HEK293 (cell line): ENCODE data around the gene SLC25A1.
A peak's percentile ranks its signal among the peaks of the same experiment; 100 is the strongest.

Experiments used
- CTCF ChIA-PET: fragments of 350-600 bp; formaldehyde crosslinking; extraction: SDS; loops from one replicate; lab custom pipeline; 2021; ENCODE audit warnings: antibody characterized with exemption; lab: Yijun Ruan, JAX
- POLR2A ChIA-PET: fragments of 300-600 bp; formaldehyde crosslinking; extraction: SDS; loops from one replicate; lab custom pipeline; 2020; ENCODE audit warnings: antibody characterized with exemption, inconsistent platforms; lab: Yijun Ruan, JAX
- H3K27ac ChIP-seq: fragments of 200-500 bp; sonication (Bioruptor generic); 2 replicates; pipeline ENCODE4 v1.5.1; 2014; ENCODE audit warnings: low read depth, low read length, control low read depth, inconsistent platforms; ENCODE audit errors: extremely low read depth
- H3K36me3 ChIP-seq, 2 experiments: fragments of 200-500 bp in 1 of 2; sonication (Bioruptor generic) in 1 of 2; 1 replicate in 1 of 2; 2 replicates in 1 of 2; pipeline ENCODE4 v1.5.1; 2014 to 2017; ENCODE audit warnings: inconsistent platforms in 2 of 2, low read length in 2 of 2; ENCODE audit not compliant: control insufficient read depth in 2 of 2, insufficient read depth in 1 of 2
- H3K4me1 ChIP-seq: fragments of 200-500 bp; sonication (Bioruptor generic); 2 replicates; pipeline ENCODE4 v1.5.1; 2014; ENCODE audit warnings: mild to moderate bottlenecking, low read length, inconsistent platforms; ENCODE audit not compliant: control insufficient read depth, insufficient read depth
- H3K4me3 ChIP-seq: 2 replicates; pipeline ENCODE4 v1.5.1; 2011; ENCODE audit warnings: low read depth, mild to moderate bottlenecking, control low read depth, low read length, moderate library complexity
- H3K9me3 ChIP-seq: fragments of 200-500 bp; sonication (Bioruptor generic); 2 replicates; pipeline ENCODE4 v1.5.1; 2014; ENCODE audit warnings: low read depth, low read length, inconsistent platforms; ENCODE audit not compliant: control insufficient read depth, insufficient read depth
- BCL11B ChIP-seq: fragments of 450-650 bp; formaldehyde crosslinking; IDR thresholded peaks from 2 replicates; pipeline ENCODE4 v1.5.1; 2016; ENCODE audit warnings: low read depth, missing biosample characterization, missing genetic modification characterization
- EGR2 ChIP-seq: fragments of 450-650 bp; formaldehyde crosslinking; IDR thresholded peaks from 2 replicates; pipeline ENCODE4 v1.5.1; 2016; ENCODE audit warnings: low read depth, missing biosample characterization, missing genetic modification characterization
- KLF10 ChIP-seq: fragments of 450-650 bp; IDR thresholded peaks from 2 replicates; pipeline ENCODE4 v1.5.1; 2018; ENCODE audit warnings: missing biosample characterization, mild to moderate bottlenecking, missing genetic modification characterization
- OSR2 ChIP-seq: fragments of 450-650 bp; formaldehyde crosslinking; IDR thresholded peaks from 2 replicates; pipeline ENCODE4 v1.5.1; 2016; ENCODE audit warnings: missing biosample characterization, missing genetic modification characterization
- TRIM28 ChIP-seq: IDR thresholded peaks from 2 replicates; pipeline ENCODE4 v1.6.1; 2011; ENCODE audit warnings: low read length, control low read depth, borderline replicate concordance
- YY1 ChIP-seq: fragments of 450-650 bp; formaldehyde crosslinking; IDR thresholded peaks from 2 replicates; pipeline ENCODE4 v1.5.1; 2018; ENCODE audit warnings: missing biosample characterization, missing genetic modification characterization
- ZNF140 ChIP-seq: fragments of 450-650 bp; formaldehyde crosslinking; IDR thresholded peaks from 2 replicates; pipeline ENCODE4 v1.5.1; 2016; ENCODE audit warnings: missing biosample characterization, missing genetic modification characterization
- ZNF146 ChIP-seq: fragments of 450-650 bp; formaldehyde crosslinking; IDR thresholded peaks from 2 replicates; pipeline ENCODE4 v1.5.1; 2016; ENCODE audit warnings: missing biosample characterization, missing genetic modification characterization
- ZNF16 ChIP-seq: fragments of 450-650 bp; formaldehyde crosslinking; IDR thresholded peaks from 2 replicates; pipeline ENCODE4 v1.5.1; 2016; ENCODE audit warnings: low read depth, missing biosample characterization, missing genetic modification characterization
- ZNF19 ChIP-seq: fragments of 450-650 bp; formaldehyde crosslinking; IDR thresholded peaks from 2 replicates; pipeline ENCODE4; 2016; ENCODE audit warnings: missing biosample characterization, missing genetic modification characterization, low read depth
- ZNF2 ChIP-seq: fragments of 450-650 bp; formaldehyde crosslinking; IDR thresholded peaks from 2 replicates; pipeline ENCODE4 v1.5.1; 2016; ENCODE audit warnings: missing biosample characterization, missing genetic modification characterization
- ZNF214 ChIP-seq: fragments of 450-650 bp; formaldehyde crosslinking; IDR thresholded peaks from 2 replicates; pipeline ENCODE4 v1.5.1; 2017; ENCODE audit warnings: missing biosample characterization, mild to moderate bottlenecking, missing genetic modification characterization, borderline replicate concordance
- ZNF223 ChIP-seq: fragments of 450-650 bp; formaldehyde crosslinking; IDR thresholded peaks from 2 replicates; pipeline ENCODE4 v1.5.1; 2016; ENCODE audit warnings: missing biosample characterization, missing genetic modification characterization
- ZNF239 ChIP-seq: fragments of 450-650 bp; formaldehyde crosslinking; IDR thresholded peaks from 2 replicates; pipeline ENCODE4 v1.5.1; 2016; ENCODE audit warnings: missing biosample characterization, missing genetic modification characterization
- ZNF302 ChIP-seq: fragments of 450-650 bp; formaldehyde crosslinking; IDR thresholded peaks from 2 replicates; pipeline ENCODE4 v1.5.1; 2016; ENCODE audit warnings: missing biosample characterization, missing genetic modification characterization, low read depth
- ZNF501 ChIP-seq: fragments of 450-650 bp; formaldehyde crosslinking; IDR thresholded peaks from 2 replicates; pipeline ENCODE4 v1.5.1; 2016; ENCODE audit warnings: missing biosample characterization, missing genetic modification characterization
- ZNF629 ChIP-seq: fragments of 450-650 bp; formaldehyde crosslinking; IDR thresholded peaks from 2 replicates; pipeline ENCODE4 v1.5.1; 2017; ENCODE audit warnings: missing biosample characterization, missing genetic modification characterization
- ZNF654 ChIP-seq: fragments of 450-650 bp; formaldehyde crosslinking; IDR thresholded peaks from 2 replicates; pipeline ENCODE4 v1.5.1; 2016; ENCODE audit warnings: low read depth, missing biosample characterization, missing genetic modification characterization
- ZNF670 ChIP-seq: fragments of 450-650 bp; formaldehyde crosslinking; IDR thresholded peaks from 2 replicates; pipeline ENCODE4 v1.5.1; 2016; ENCODE audit warnings: missing biosample characterization, missing genetic modification characterization, low read depth
- ZNF747 ChIP-seq: fragments of 450-650 bp; formaldehyde crosslinking; IDR thresholded peaks from 2 replicates; pipeline ENCODE4 v1.5.1; 2016; ENCODE audit warnings: missing biosample characterization, missing genetic modification characterization
- ZNF768 ChIP-seq: fragments of 450-650 bp; formaldehyde crosslinking; IDR thresholded peaks from 2 replicates; pipeline ENCODE4 v1.5.1; 2018; ENCODE audit warnings: missing biosample characterization, mild to moderate bottlenecking, missing genetic modification characterization
- ZNF843 ChIP-seq: fragments of 450-650 bp; formaldehyde crosslinking; IDR thresholded peaks from 2 replicates; pipeline ENCODE4 v1.5.1; 2016; ENCODE audit warnings: missing biosample characterization, missing genetic modification characterization
- TF ChIP-seq, protein P1 (sequence below): fragments of 450-650 bp; formaldehyde crosslinking; IDR thresholded peaks from 2 replicates; pipeline ENCODE4 v1.5.1; 2016; ENCODE audit warnings: missing biosample characterization, missing genetic modification characterization
- TF ChIP-seq, protein P2 (sequence below): fragments of 450-650 bp; formaldehyde crosslinking; IDR thresholded peaks from 2 replicates; pipeline ENCODE4 v1.5.1; 2016; ENCODE audit warnings: missing biosample characterization, missing genetic modification characterization
- TF ChIP-seq, protein P3 (sequence below): fragments of 450-650 bp; formaldehyde crosslinking; IDR thresholded peaks from 2 replicates; pipeline ENCODE4 v1.5.1; 2016; ENCODE audit warnings: missing biosample characterization, missing genetic modification characterization
- TF ChIP-seq, protein P4 (sequence below): fragments of 450-650 bp; formaldehyde crosslinking; IDR thresholded peaks from 2 replicates; pipeline ENCODE4 v1.5.1; 2016; ENCODE audit warnings: missing biosample characterization, missing genetic modification characterization, borderline replicate concordance
- TF ChIP-seq, protein P5 (sequence below): fragments of 450-650 bp; formaldehyde crosslinking; IDR thresholded peaks from 2 replicates; pipeline ENCODE4 v1.5.1; 2016; ENCODE audit warnings: missing biosample characterization, missing genetic modification characterization
- TF ChIP-seq, protein P6 (sequence below): fragments of 450-650 bp; formaldehyde crosslinking; IDR thresholded peaks from 2 replicates; pipeline ENCODE4 v1.5.1; 2017; ENCODE audit warnings: missing biosample characterization, missing genetic modification characterization

SLC25A1 gene

DNA sequence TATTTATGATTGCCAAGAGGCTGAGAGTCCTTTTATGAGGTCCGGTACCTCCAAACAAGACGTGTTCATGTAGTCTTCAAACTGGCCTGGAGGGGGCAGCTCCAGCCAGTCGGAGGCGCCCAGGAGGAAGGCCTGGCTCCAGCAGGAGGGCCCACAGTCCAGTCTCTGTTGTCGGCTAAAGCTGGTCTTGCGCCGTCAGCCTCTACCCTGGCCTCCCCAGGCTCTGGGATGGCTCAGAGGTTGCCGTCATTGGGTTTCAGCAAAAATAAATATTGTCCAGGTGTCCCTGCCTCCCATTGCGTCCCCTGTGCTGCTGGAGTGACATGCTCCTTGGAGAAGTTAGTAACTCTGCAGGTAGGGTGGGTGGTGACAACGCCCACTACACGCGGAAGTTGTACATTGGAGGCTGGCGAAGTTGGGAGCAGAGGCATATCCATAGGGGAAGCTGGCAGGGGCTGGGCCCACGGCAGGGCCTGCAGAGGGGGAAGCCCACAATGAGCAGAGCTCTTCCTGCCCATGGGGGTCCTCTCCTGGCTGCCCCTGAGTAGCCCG is 1.0 kb upstream of the SLC25A1 start:
- ChIA-PET POLR2A (interaction anchor here (1.1 to 3.2 kb wide), 12 partner anchors 13 to 299 kb away, joined by 3 to 26 read pairs (median 6); partner anchors contain the start of genes CDC45, CLTCL1, DGCR2 and ESS2), CTCF (interaction anchor here (0.5 to 3.0 kb wide), 31 partner anchors 8 to 524 kb away, joined by 3 to 18 read pairs (median 4); partner anchors contain the start of gene ESS2)
- Histone ChIP-seq H3K9me3 (no peaks in the 10 kb centered on the region), H3K27ac (peak overlapping the region; percentile 71), H3K36me3 (peaks cover 0 to 32% of the 10 kb centered on the region in 2 experiments; a peak in 1 of 3 replicates), H3K4me1 (no peaks in the 10 kb centered on the region; the same call in 1 of the 2 replicates), H3K4me3 (peak overlapping the region; percentile 82)
- no peak for TF ChIP-seq YY1 (tag by site-specific recombination)
- TF ChIP-seq, protein P1, sequence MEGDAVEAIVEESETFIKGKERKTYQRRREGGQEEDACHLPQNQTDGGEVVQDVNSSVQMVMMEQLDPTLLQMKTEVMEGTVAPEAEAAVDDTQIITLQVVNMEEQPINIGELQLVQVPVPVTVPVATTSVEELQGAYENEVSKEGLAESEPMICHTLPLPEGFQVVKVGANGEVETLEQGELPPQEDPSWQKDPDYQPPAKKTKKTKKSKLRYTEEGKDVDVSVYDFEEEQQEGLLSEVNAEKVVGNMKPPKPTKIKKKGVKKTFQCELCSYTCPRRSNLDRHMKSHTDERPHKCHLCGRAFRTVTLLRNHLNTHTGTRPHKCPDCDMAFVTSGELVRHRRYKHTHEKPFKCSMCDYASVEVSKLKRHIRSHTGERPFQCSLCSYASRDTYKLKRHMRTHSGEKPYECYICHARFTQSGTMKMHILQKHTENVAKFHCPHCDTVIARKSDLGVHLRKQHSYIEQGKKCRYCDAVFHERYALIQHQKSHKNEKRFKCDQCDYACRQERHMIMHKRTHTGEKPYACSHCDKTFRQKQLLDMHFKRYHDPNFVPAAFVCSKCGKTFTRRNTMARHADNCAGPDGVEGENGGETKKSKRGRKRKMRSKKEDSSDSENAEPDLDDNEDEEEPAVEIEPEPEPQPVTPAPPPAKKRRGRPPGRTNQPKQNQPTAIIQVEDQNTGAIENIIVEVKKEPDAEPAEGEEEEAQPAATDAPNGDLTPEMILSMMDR: peak; percentile 76
- TF ChIP-seq, protein P2, sequence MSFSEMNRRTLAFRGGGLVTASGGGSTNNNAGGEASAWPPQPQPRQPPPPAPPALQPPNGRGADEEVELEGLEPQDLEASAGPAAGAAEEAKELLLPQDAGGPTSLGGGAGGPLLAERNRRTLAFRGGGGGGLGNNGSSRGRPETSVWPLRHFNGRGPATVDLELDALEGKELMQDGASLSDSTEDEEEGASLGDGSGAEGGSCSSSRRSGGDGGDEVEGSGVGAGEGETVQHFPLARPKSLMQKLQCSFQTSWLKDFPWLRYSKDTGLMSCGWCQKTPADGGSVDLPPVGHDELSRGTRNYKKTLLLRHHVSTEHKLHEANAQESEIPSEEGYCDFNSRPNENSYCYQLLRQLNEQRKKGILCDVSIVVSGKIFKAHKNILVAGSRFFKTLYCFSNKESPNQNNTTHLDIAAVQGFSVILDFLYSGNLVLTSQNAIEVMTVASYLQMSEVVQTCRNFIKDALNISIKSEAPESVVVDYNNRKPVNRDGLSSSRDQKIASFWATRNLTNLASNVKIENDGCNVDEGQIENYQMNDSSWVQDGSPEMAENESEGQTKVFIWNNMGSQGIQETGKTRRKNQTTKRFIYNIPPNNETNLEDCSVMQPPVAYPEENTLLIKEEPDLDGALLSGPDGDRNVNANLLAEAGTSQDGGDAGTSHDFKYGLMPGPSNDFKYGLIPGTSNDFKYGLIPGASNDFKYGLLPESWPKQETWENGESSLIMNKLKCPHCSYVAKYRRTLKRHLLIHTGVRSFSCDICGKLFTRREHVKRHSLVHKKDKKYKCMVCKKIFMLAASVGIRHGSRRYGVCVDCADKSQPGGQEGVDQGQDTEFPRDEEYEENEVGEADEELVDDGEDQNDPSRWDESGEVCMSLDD (tag by site-specific recombination): no peak
- TF ChIP-seq ZNF19: no peak
- TF ChIP-seq OSR2: no peak
- TF ChIP-seq, protein P3, sequence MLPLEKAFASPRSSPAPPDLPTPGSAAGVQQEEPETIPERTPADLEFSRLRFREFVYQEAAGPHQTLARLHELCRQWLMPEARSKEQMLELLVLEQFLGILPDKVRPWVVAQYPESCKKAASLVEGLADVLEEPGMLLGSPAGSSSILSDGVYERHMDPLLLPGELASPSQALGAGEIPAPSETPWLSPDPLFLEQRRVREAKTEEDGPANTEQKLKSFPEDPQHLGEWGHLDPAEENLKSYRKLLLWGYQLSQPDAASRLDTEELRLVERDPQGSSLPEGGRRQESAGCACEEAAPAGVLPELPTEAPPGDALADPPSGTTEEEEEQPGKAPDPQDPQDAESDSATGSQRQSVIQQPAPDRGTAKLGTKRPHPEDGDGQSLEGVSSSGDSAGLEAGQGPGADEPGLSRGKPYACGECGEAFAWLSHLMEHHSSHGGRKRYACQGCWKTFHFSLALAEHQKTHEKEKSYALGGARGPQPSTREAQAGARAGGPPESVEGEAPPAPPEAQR (tag by site-specific recombination): no peak
- peak; percentile 69 for TF ChIP-seq ZNF654
- peak; percentile 76 for TF ChIP-seq ZNF2 (tag by site-specific recombination)
- no peak for TF ChIP-seq ZNF501 (tag by site-specific recombination)
- no peak for TF ChIP-seq ZNF843 (tag by site-specific recombination)
- TF ChIP-seq, protein P4, sequence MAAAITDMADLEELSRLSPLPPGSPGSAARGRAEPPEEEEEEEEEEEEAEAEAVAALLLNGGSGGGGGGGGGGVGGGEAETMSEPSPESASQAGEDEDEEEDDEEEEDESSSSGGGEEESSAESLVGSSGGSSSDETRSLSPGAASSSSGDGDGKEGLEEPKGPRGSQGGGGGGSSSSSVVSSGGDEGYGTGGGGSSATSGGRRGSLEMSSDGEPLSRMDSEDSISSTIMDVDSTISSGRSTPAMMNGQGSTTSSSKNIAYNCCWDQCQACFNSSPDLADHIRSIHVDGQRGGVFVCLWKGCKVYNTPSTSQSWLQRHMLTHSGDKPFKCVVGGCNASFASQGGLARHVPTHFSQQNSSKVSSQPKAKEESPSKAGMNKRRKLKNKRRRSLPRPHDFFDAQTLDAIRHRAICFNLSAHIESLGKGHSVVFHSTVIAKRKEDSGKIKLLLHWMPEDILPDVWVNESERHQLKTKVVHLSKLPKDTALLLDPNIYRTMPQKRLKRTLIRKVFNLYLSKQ (tag by site-specific recombination): no peak
- TF ChIP-seq ZNF223 (tag by site-specific recombination): no peak
- no peak for TF ChIP-seq ZNF302 (tag by site-specific recombination)
- TF ChIP-seq ZNF140 (tag by site-specific recombination): no peak
- no peak for TF ChIP-seq ZNF239
- TF ChIP-seq TRIM28: no peak
- TF ChIP-seq, protein P5, sequence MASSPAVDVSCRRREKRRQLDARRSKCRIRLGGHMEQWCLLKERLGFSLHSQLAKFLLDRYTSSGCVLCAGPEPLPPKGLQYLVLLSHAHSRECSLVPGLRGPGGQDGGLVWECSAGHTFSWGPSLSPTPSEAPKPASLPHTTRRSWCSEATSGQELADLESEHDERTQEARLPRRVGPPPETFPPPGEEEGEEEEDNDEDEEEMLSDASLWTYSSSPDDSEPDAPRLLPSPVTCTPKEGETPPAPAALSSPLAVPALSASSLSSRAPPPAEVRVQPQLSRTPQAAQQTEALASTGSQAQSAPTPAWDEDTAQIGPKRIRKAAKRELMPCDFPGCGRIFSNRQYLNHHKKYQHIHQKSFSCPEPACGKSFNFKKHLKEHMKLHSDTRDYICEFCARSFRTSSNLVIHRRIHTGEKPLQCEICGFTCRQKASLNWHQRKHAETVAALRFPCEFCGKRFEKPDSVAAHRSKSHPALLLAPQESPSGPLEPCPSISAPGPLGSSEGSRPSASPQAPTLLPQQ (tag by site-specific recombination): peak; percentile 98
- TF ChIP-seq ZNF629 (tag by site-specific recombination): no peak
- peak; percentile 46; the same call in 1 of the 2 replicates for TF ChIP-seq EGR2 (tag by site-specific recombination)
- TF ChIP-seq KLF10: no peak; the same call in 1 of the 2 replicates
- peak; percentile 76; the same call in 1 of the 2 replicates for TF ChIP-seq ZNF768 (tag by site-specific recombination)
- no peak for TF ChIP-seq ZNF747
- TF ChIP-seq, protein P6, sequence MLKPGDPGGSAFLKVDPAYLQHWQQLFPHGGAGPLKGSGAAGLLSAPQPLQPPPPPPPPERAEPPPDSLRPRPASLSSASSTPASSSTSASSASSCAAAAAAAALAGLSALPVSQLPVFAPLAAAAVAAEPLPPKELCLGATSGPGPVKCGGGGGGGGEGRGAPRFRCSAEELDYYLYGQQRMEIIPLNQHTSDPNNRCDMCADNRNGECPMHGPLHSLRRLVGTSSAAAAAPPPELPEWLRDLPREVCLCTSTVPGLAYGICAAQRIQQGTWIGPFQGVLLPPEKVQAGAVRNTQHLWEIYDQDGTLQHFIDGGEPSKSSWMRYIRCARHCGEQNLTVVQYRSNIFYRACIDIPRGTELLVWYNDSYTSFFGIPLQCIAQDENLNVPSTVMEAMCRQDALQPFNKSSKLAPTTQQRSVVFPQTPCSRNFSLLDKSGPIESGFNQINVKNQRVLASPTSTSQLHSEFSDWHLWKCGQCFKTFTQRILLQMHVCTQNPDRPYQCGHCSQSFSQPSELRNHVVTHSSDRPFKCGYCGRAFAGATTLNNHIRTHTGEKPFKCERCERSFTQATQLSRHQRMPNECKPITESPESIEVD (tag by site-specific recombination): no peak
- TF ChIP-seq ZNF214 (tag by site-specific recombination): no peak
- TF ChIP-seq BCL11B (tag by site-specific recombination): 0 out of 2 replicates have a peak, but pooled peaks have one; percentile 7
- TF ChIP-seq ZNF16: no peak
- TF ChIP-seq ZNF670 (tag by site-specific recombination): no peak
- no peak for TF ChIP-seq ZNF146
